ENCODE data around the gene ABCF2. TPM values are rescaled to one million over a fixed set of nuclear protein-coding genes. Genes with fewer than 3 reads are reported as not detected.

Gene ABCF2
- total and polyA plus RNA-seq, 2 of the 13 experiments (the other 11 are each of a cell fraction or from before 2014, with no cell fraction given), result 16.3 to 42.5 TPM

- Histone ChIP-seq H3K9me3 (ENCODE audit: low read length) (no peaks in the 10 kb centered on the region), H2AFZ (ENCODE audit: low read length) (no peak overlapping the region), H3K4me3 (replicated peaks in 1 of 3; ENCODE audit: insufficient read depth in 1 of 3, low read depth in 2 of 3, low read length in 3 of 3) (no peak overlapping the region), H3K9ac (ENCODE audit: insufficient read depth, low read depth, low read length) (no peak overlapping the region), H3K4me2 (ENCODE audit: low read depth, low read length) (no peak overlapping the region), H3K27ac (ENCODE audit: extremely low read length, insufficient read depth, low read length) (no peak overlapping the region), H3K79me2 (ENCODE audit: insufficient read depth, low read length) (no peaks in the 10 kb centered on the region), H4K20me1 (ENCODE audit: insufficient read depth, low read length) (no peaks in the 10 kb centered on the region), H3K36me3 (replicated peaks in 1 of 2; ENCODE audit: control insufficient read depth in 1 of 2, insufficient read depth in 2 of 2, low read length in 2 of 2) (no peaks in the 10 kb centered on the region), H3K4me1 (ENCODE audit: insufficient read depth, low read length) (peaks cover 18% of the 10 kb centered on the region), H3K27me3 (ENCODE audit: control insufficient read depth in 1 of 2, insufficient read depth in 2 of 2, low read length in 2 of 2) (peaks cover 4 to 58% of the 10 kb centered on the region in 2 experiments)
- ATAC-seq (no peak), DNase-seq (ENCODE audit: low spot score) (no peak), FAIRE-seq (no peak)
- TF ChIP-seq ZNF160 (CRISPR knock-in tag; IDR thresholded peaks at IDR 0.05) (no peak), ZNF652 (CRISPR knock-in tag; IDR thresholded peaks at IDR 0.05; ENCODE audit: borderline replicate concordance, low read depth) (no peak), ZSCAN29 (CRISPR knock-in tag; conservative IDR thresholded peaks at IDR 0.05) (no peak), ZFP36 (IDR thresholded peaks at IDR 0.05; ENCODE audit: borderline replicate concordance, low read depth, low read length, partially characterized antibody) (no peak), JUNB (CRISPR knock-in tag; IDR thresholded peaks at IDR 0.05; ENCODE audit: borderline replicate concordance) (no peak), MEF2D (CRISPR knock-in tag; IDR thresholded peaks at IDR 0.05) (no peak), SNAPC4 (CRISPR knock-in tag; IDR thresholded peaks at IDR 0.05) (no peak), ZNF44 (CRISPR knock-in tag; IDR thresholded peaks at IDR 0.05) (no peak), ZC3H4 (CRISPR knock-in tag; IDR thresholded peaks at IDR 0.05; ENCODE audit: borderline replicate concordance) (no peak), ZNF614 (CRISPR knock-in tag; IDR thresholded peaks at IDR 0.05; ENCODE audit: borderline replicate concordance) (no peak)
- intact Hi-C loops (cut with micrococcal nuclease; ENCODE audit: unreplicated experiment) (no loop called here), in situ Hi-C loops (cut with HindIII; ENCODE audit: extremely low pct_ligation_motif_present, low pct_unique_long_range_greater_than_20kb) (no loop called here)
- ChIA-PET POLR2A (no interaction called here), CTCF (ENCODE audit: low intra/inter-chr PET ratio, low total read pairs) (no interaction called here)
- 30% methylated on average over 2 of the region's 9 CpGs for WGBS (ENCODE audit: low lambda C conversion rate)
- no TSS peak for BruUV-seq (replicated peaks)
Observed at GRCh38 chr7:151273651-151274390, 46.8 kb upstream of the ABCF2 start.
